ENCODE results near the gene OR4D10.
"Not testable (repeated sequence)": the region's sequence is repeated elsewhere in the genome, so short reads cannot be mapped to it uniquely, and the experiment has no call there.

OR4D10 gene

DNA sequence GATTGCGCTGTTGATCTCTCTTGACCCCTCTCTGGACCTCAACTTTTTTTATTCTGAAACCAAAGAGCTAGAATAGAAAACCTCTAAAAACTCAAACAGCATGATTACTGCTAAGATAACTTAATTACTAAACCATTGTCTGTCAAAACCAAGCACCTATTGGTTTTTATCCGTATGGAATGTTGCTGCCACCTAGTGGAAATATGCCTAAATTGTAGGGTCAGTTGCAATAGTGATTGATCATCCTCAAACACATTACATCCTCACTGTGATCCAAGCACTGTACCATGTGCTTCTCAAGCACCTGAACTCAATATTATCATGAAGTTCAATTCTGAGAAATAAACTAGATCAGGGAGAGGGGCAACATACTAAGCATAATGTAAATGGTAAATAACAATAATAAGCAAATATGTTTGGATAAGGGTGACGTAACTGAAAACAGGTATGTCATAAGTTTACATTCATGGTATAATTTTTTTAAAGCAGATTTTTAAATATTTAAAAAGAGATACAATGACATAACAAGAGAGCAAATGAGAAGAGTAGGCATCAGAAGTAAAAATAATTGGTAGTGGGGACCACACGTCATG lies 43.1 kb upstream of the OR4D10 start:
- Histone ChIP-seq H3K4me2 (ENCODE audit: low read length) (no peak overlapping the region), H3K79me2 (no peaks in the 10 kb centered on the region), H3K27ac (no peak overlapping the region), H3K4me3 (ENCODE audit: low read depth, low read length) (no peak overlapping the region), H2AFZ (no peak overlapping the region), H3K4me1 (no peaks in the 10 kb centered on the region), H3K36me3 (ENCODE audit: control insufficient read depth, insufficient read depth, low read length) (no peaks in the 10 kb centered on the region), H3K27me3 (ENCODE audit: control insufficient read depth, insufficient read depth, low read length) (no peaks in the 10 kb centered on the region), H3K9ac (no peak overlapping the region), H3K9me3 (ENCODE audit: control insufficient read depth, low read length) (no peaks in the 10 kb centered on the region)
- peak; percentile 46 for TF ChIP-seq CTCF (IDR thresholded peaks at IDR 0.05)

DNA sequence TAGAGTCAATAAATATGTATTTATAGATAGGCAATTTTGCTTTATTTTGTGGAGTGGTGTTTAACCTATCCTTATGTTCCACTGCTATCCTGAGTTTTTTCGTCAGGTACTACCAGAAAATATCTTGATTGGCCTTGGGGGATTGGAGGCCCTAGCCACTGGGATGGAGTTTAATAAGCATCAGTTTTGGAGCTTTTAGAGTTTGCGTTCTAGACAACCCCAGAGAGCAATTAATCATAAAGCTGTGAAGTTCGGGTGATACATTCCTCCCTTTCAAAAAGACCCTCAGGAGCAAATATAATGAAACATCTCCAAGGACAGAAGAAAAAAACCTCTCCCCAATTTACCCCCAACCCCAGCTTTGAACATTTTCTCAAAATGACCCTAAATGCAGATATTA lies 36.9 kb upstream of the OR4D10 start, which contains the start of gene OR5A1:
Gene OR5A1 (plus strand): TSS at position 301 of the 400 bp plus-strand sequence. CDS start 6,700 bp downstream, outside the sequence.
- Histone ChIP-seq H3K4me3 (ENCODE audit: low read depth, low read length) (no peak within 1 kb of the TSS), H3K79me2 (no peaks in the 10 kb centered on the region), H2AFZ (no peak within 1 kb of the TSS), H3K9me3 (ENCODE audit: control insufficient read depth, low read length) (no peaks in the 10 kb centered on the region), H3K9ac (no peak within 1 kb of the TSS), H3K4me2 (ENCODE audit: low read length) (no peak within 1 kb of the TSS), H3K27ac (no peak within 1 kb of the TSS), H3K27me3 (ENCODE audit: control insufficient read depth, insufficient read depth, low read length) (no peaks in the 10 kb centered on the region), H3K36me3 (ENCODE audit: control insufficient read depth, insufficient read depth, low read length) (no peaks in the 10 kb centered on the region), H3K4me1 (no peaks in the 10 kb centered on the region)
- TF ChIP-seq CTCF (IDR thresholded peaks at IDR 0.05), result no peak

DNA sequence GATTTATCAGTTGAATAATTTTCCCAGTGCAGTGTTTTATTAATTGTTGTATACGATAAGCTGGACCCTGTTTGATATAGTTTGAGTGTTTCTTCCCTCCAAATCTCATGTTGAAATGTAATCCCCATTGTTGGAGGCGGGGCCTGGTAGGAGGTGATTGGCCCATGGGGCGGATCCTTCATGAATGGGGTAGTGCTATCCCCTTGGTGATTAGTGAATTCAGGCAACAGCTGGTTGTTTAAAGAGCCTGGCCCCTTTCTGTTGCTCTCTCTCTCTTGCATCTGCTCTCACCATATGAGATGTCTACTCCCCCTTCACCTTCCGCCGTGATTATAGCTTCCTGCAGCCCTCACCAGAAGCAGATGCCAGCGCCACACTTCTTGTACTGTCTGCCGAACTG lies 35.3 kb upstream of the OR4D10 start:
- Histone ChIP-seq H3K4me3 (ENCODE audit: low read depth, low read length) (no peak overlapping the region), H2AFZ (no peak overlapping the region), H3K27me3 (ENCODE audit: control insufficient read depth, insufficient read depth, low read length) (no peaks in the 10 kb centered on the region), H3K9ac (no peak overlapping the region), H3K4me2 (ENCODE audit: low read length) (no peak overlapping the region), H3K79me2 (no peaks in the 10 kb centered on the region), H3K36me3 (ENCODE audit: control insufficient read depth, insufficient read depth, low read length) (no peaks in the 10 kb centered on the region), H3K27ac (no peak overlapping the region), H3K9me3 (ENCODE audit: control insufficient read depth, low read length) (no peaks in the 10 kb centered on the region), H3K4me1 (no peaks in the 10 kb centered on the region)
- no peak for TF ChIP-seq CTCF (IDR thresholded peaks at IDR 0.05)

- not testable (repeated sequence) for H3K79me2 ChIP-seq; H3K9ac ChIP-seq; H3K4me3 ChIP-seq (ENCODE audit: low read depth, low read length); H3K27ac ChIP-seq; H3K27me3 ChIP-seq (ENCODE audit: control insufficient read depth, insufficient read depth, low read length); H3K9me3 ChIP-seq (ENCODE audit: control insufficient read depth, low read length); H3K36me3 ChIP-seq (ENCODE audit: control insufficient read depth, insufficient read depth, low read length); H2AFZ ChIP-seq; H3K4me2 ChIP-seq (ENCODE audit: low read length); H3K4me1 ChIP-seq
Observed at GRCh38 chr11:59445624-59446023, 27.5 kb upstream of the OR4D10 start.

DNA sequence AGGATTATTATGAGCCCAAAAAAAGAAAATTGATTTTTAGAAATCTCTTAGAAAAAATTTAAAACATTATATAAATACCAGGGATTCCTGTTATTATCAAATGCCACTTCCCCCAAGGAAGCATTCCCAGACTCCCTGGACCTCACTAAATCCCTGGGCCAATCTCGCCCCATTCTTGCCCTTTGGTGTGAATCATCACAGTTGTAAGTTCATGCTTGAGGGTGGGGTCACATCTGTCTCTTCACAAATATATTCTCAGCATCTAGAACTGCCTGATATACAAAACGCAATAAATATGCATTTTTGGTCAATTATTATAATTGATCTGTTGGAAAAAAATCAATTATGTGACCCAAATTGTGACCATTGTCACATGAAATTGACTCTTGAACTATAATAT lies 24.6 kb upstream of the OR4D10 start:
- Histone ChIP-seq H3K4me3 (ENCODE audit: low read depth, low read length) (no peak overlapping the region), H3K9ac (no peak overlapping the region), H3K9me3 (ENCODE audit: control insufficient read depth, low read length) (no peaks in the 10 kb centered on the region), H2AFZ (no peak overlapping the region), H3K36me3 (ENCODE audit: control insufficient read depth, insufficient read depth, low read length) (no peaks in the 10 kb centered on the region), H3K4me1 (no peaks in the 10 kb centered on the region), H3K27me3 (ENCODE audit: control insufficient read depth, insufficient read depth, low read length) (no peaks in the 10 kb centered on the region), H3K27ac (no peak overlapping the region), H3K4me2 (ENCODE audit: low read length) (no peak overlapping the region), H3K79me2 (no peaks in the 10 kb centered on the region)
- TF ChIP-seq CTCF (IDR thresholded peaks at IDR 0.05), result no peak
